IMR-90 (cell line): ENCODE data around the gene CCDC40. TPM values are rescaled to one million over a fixed set of nuclear protein-coding genes. Genes with fewer than 3 reads are reported as not detected.

Source experiments
- ATAC-seq: fragments of 200-7000 bp; cut with Tn5 transposase; 2 replicates; pipeline ENCODE4 v1.9.1; 2020; ENCODE audit warnings: low read depth, mild to moderate bottlenecking, moderate library complexity
- BruUV-seq: library from RNA; stranded (reverse); fragments of 400-500 nt; replicated peaks from 2 replicates; lab custom pipeline; 2021; lab: Mats Ljungman, UMichigan
- CTCF ChIA-PET: fragments of 300-600 bp; formaldehyde crosslinking; extraction: SDS; loops from one replicate; lab custom pipeline; 2021; ENCODE audit warnings: antibody characterized with exemption; lab: Yijun Ruan, JAX
- POLR2A ChIA-PET: fragments of 300-600 bp; sonication (Branson Sonifier 250); formaldehyde crosslinking; loops from one replicate; lab custom pipeline; 2022; ENCODE audit warnings: antibody characterized with exemption; ENCODE audit not compliant: unreplicated experiment; lab: Charles Lee
- DNase-seq: peaks from one replicate; pipeline ENCODE4 v3.0.0; 2013
- H2AFZ ChIP-seq: replicated peaks from 2 replicates; pipeline ENCODE3; 2013; ENCODE audit warnings: low read length, mild to moderate bottlenecking; ENCODE audit not compliant: poor library complexity
- H2AK5ac ChIP-seq: 2 replicates; pipeline ENCODE4 v1.6.1; 2013; ENCODE audit warnings: low read depth, low read length, inconsistent platforms
- H2AK9ac ChIP-seq: replicated peaks from 2 replicates; pipeline ENCODE3; 2013; ENCODE audit warnings: mild to moderate bottlenecking, low read depth, low read length, moderate library complexity; ENCODE audit not compliant: poor library complexity
- H2BK120ac ChIP-seq: 2 replicates; pipeline ENCODE4 v1.6.1; 2013; ENCODE audit warnings: low read depth, low read length, inconsistent platforms
- H2BK15ac ChIP-seq: 3 replicates; pipeline ENCODE4 v1.6.1; 2013; ENCODE audit warnings: low read depth, low read length, inconsistent platforms
- H2BK20ac ChIP-seq: 2 replicates; pipeline ENCODE4 v1.6.1; 2013; ENCODE audit warnings: low read depth, mild to moderate bottlenecking, inconsistent platforms, low read length, moderate library complexity
- H2BK5ac ChIP-seq: 2 replicates; pipeline ENCODE4 v1.6.1; 2013; ENCODE audit warnings: mild to moderate bottlenecking, low read depth, low read length, inconsistent platforms; ENCODE audit not compliant: poor library complexity, severe bottlenecking
- H3K14ac ChIP-seq: replicated peaks from 2 replicates; pipeline ENCODE4 v1.6.1; 2013; ENCODE audit warnings: low read depth, low read length, inconsistent platforms
- H3K18ac ChIP-seq: 2 replicates; pipeline ENCODE4 v1.6.1; 2013; ENCODE audit warnings: low read depth, low read length, control low read depth
- H3K23ac ChIP-seq: 2 replicates; pipeline ENCODE4 v1.6.1; 2013; ENCODE audit warnings: low read depth, low read length, inconsistent platforms
- H3K27ac ChIP-seq: 2 replicates; pipeline ENCODE4 v1.5.1; 2013; ENCODE audit warnings: mild to moderate bottlenecking, control low read depth, low read length; ENCODE audit not compliant: insufficient read depth
- H3K27me3 ChIP-seq: 2 replicates; pipeline ENCODE4 v1.6.1; 2013; ENCODE audit warnings: low read length; ENCODE audit not compliant: control insufficient read depth, insufficient read depth
- H3K36me3 ChIP-seq: 2 replicates; pipeline ENCODE4 v1.6.1; 2013; ENCODE audit warnings: low read length, mixed read lengths; ENCODE audit not compliant: control insufficient read depth, insufficient read depth
- H3K4ac ChIP-seq: 2 replicates; pipeline ENCODE4 v1.6.1; 2013; ENCODE audit warnings: low read depth, low read length, inconsistent platforms
- H3K4me1 ChIP-seq: 2 replicates; pipeline ENCODE4 v1.6.1; 2013; ENCODE audit warnings: low read length, mixed read lengths; ENCODE audit not compliant: control insufficient read depth, insufficient read depth
- H3K4me2 ChIP-seq: 2 replicates; pipeline ENCODE4 v1.6.1; 2013; ENCODE audit warnings: low read depth, mild to moderate bottlenecking, control low read depth, low read length, moderate library complexity
- H3K4me3 ChIP-seq: 2 replicates; pipeline ENCODE4 v1.5.1; 2013; ENCODE audit warnings: low read depth, mild to moderate bottlenecking, control low read depth, low read length, moderate library complexity; ENCODE audit not compliant: insufficient read depth
- H3K56ac ChIP-seq: 2 replicates; pipeline ENCODE4 v1.6.1; 2013; ENCODE audit warnings: low read length, inconsistent platforms; ENCODE audit not compliant: insufficient read depth; ENCODE audit errors: extremely low read depth
- H3K79me1 ChIP-seq, 2 experiments: 2 replicates each; pipeline ENCODE4 v1.6.1; 2013; ENCODE audit warnings: low read length in 2 of 2, inconsistent platforms in 1 of 2, low read depth in 1 of 2
- H3K9ac ChIP-seq: 2 replicates; pipeline ENCODE4 v1.6.1; 2013; ENCODE audit warnings: low read depth, low read length, control low read depth
- H3K9me1 ChIP-seq: 2 replicates; pipeline ENCODE4 v1.6.1; 2013; ENCODE audit warnings: low read length, inconsistent platforms; ENCODE audit not compliant: insufficient read depth
- H3K9me3 ChIP-seq: 2 replicates; pipeline ENCODE4 v1.6.1; 2013; ENCODE audit warnings: low read length; ENCODE audit not compliant: control insufficient read depth, insufficient read depth
- H4K20me1 ChIP-seq: 2 replicates; pipeline ENCODE4 v1.6.1; 2013; ENCODE audit warnings: low read length, inconsistent platforms; ENCODE audit not compliant: insufficient read depth
- H4K5ac ChIP-seq: 2 replicates; pipeline ENCODE4 v1.6.1; 2013; ENCODE audit warnings: mild to moderate bottlenecking, low read depth, low read length, control low read depth
- H4K8ac ChIP-seq, 2 experiments: 2 replicates each; pipeline ENCODE4 v1.6.1; 2013; ENCODE audit warnings: low read depth in 2 of 2, low read length in 2 of 2, control low read depth in 1 of 2, inconsistent platforms in 1 of 2
- H4K91ac ChIP-seq: 2 replicates; pipeline ENCODE4 v1.6.1; 2013; ENCODE audit warnings: low read depth, low read length, inconsistent platforms; ENCODE audit not compliant: insufficient read depth
- CHD1 ChIP-seq: IDR thresholded peaks from 2 replicates; pipeline ENCODE4 v1.6.1; 2012; ENCODE audit warnings: low read depth, low read length, improper control_type of control experiment
- MAFK ChIP-seq: IDR thresholded peaks from 2 replicates; pipeline ENCODE4 v1.6.1; 2012; ENCODE audit warnings: low read depth, low read length, improper control_type of control experiment
- MAZ ChIP-seq: IDR thresholded peaks from 2 replicates; pipeline ENCODE4 v1.6.1; 2012; ENCODE audit warnings: low read depth, mild to moderate bottlenecking, low read length, improper control_type of control experiment, moderate library complexity, borderline replicate concordance
- MXI1 ChIP-seq: IDR thresholded peaks from 2 replicates; pipeline ENCODE4 v1.6.1; 2012; ENCODE audit warnings: low read depth, mild to moderate bottlenecking, low read length, moderate library complexity, borderline replicate concordance
- NFE2L2 ChIP-seq: fragments of 150-350 bp; IDR thresholded peaks from 2 replicates; pipeline ENCODE4 v1.6.1; 2016; ENCODE audit warnings: low read depth, mild to moderate bottlenecking, low read length
- POLR2A ChIP-seq: IDR thresholded peaks from 2 replicates; pipeline ENCODE4 v1.6.1; 2012; ENCODE audit warnings: mild to moderate bottlenecking, low read depth, low read length
- SMC3 ChIP-seq: fragments of 150-350 bp; IDR thresholded peaks from 2 replicates; pipeline ENCODE4 v1.6.1; 2016; ENCODE audit warnings: low read depth, mild to moderate bottlenecking, antibody characterized with exemption, low read length, moderate library complexity
- USF2 ChIP-seq: fragments of 150-350 bp; IDR thresholded peaks from 2 replicates; pipeline ENCODE4 v1.6.1; 2017; ENCODE audit warnings: mild to moderate bottlenecking, antibody characterized with exemption, low read length, low read depth
- WGBS, 2 experiments: methylation state at CpG; one replicate each; pipeline versions ENCODE4 v1.1.5 to v1.1.7; 2013; ENCODE audit warnings: missing lambda C conversion rate in 2 of 2; ENCODE audit not compliant: insufficient read length in 1 of 2; ENCODE audit errors: extremely low coverage in 2 of 2; 5-methylcytosine and 5-hydroxymethylcytosine counted together
- dilution Hi-C: fragments of 300-500 bp; cut with HindIII; formaldehyde crosslinking; loops from one replicate; pipeline ENCODE4 v1.14.3; 2018; ENCODE audit warnings: low sequenced_read_pairs; ENCODE audit not compliant: unreplicated experiment
- in situ Hi-C: fragments of 300-500 bp; cut with MboI; formaldehyde crosslinking; loops from 3 replicates; pipeline ENCODE4 v1.14.3; 2019; ENCODE audit warnings: low sequenced_read_pairs, inconsistent platforms, mixed read lengths
- intact Hi-C: fragments of 100-400 bp; cut with micrococcal nuclease; formaldehyde crosslinking; loops from 2 replicates; pipeline ENCODE4 v1.10.0; 2022
- polyA plus RNA-seq, 3 experiments: library from polyadenylated mRNA; depleted of rRNA; stranded (reverse); fragments of >200 nt; gene quantifications; 2 replicates each; pipeline ENCODE4 v1.2.3, GENCODE V29; 2012; ENCODE audit warnings: low replicate concordance in 1 of 3
- total RNA-seq: library from RNA; depleted of rRNA; stranded (reverse); fragments of >200 nt; gene quantifications from 2 replicates; pipeline ENCODE4 v1.2.3, GENCODE V29; 2012

CCDC40 gene
- total and polyA plus RNA-seq, 2 of the 4 experiments (the other 2 are of a cell fraction): 0.90 to 4.7 TPM

GRCh38 chr17:80035687-80035936 lies 830 bp upstream of the CCDC40 start, which contains the start of gene TBC1D16:
Gene TBC1D16 (minus strand): TSS chr17:80035872. CDS start chr17:80013547, 22,325 bp downstream.
- H2AK9ac ChIP-seq: peak within 1 kb of the TSS; percentile 92
- in situ Hi-C loops: no loop called here
- peaks cover 2% of the 10 kb centered on the region; the same call in 1 of the 2 replicates for H3K36me3 ChIP-seq
- H3K4me1 ChIP-seq: no peaks in the 10 kb centered on the region; the same call in 1 of the 2 replicates
- ChIA-PET POLR2A (no interaction called here), CTCF (interaction anchor here (0.7 kb wide), 1 partner anchor 257 kb away, joined by 5 read pairs; the partner anchor contains the start of gene CBX2)
- peak within 1 kb of the TSS; percentile 80 for H2BK5ac ChIP-seq
- no peak for DNase-seq
- H2AK5ac ChIP-seq: peak within 1 kb of the TSS; percentile 61; the same call in 1 of the 2 replicates
- peak within 1 kb of the TSS; percentile 99 for H3K4me2 ChIP-seq
- H2BK120ac ChIP-seq: no peak within 1 kb of the TSS
- dilution Hi-C loops: no loop called here
- H3K4ac ChIP-seq: peak within 1 kb of the TSS; percentile 88
- no peak within 1 kb of the TSS for H2BK15ac ChIP-seq
- peaks cover 37% of the 10 kb centered on the region for H4K20me1 ChIP-seq
- 1% methylated on average over 16 of the region's 46 CpGs; no CpG with 5 or more reads in 1 of the 2 experiments for WGBS, 2 experiments
- H3K14ac ChIP-seq: peak within 1 kb of the TSS; percentile 73
- H3K9ac ChIP-seq: peak within 1 kb of the TSS; percentile 97
- H4K8ac ChIP-seq: peak within 1 kb of the TSS; percentile 22 to 88
- H4K5ac ChIP-seq: peak within 1 kb of the TSS; percentile 81
- H3K27ac ChIP-seq: peak within 1 kb of the TSS; percentile 97
- peaks cover 11% of the 10 kb centered on the region for H3K9me1 ChIP-seq
- peak within 1 kb of the TSS; percentile 74; the same call in 1 of the 2 replicates for H4K91ac ChIP-seq
- H3K18ac ChIP-seq: peak within 1 kb of the TSS; percentile 86; the same call in 1 of the 2 replicates
- H3K79me1 ChIP-seq: peaks cover 36 to 51% of the 10 kb centered on the region in 2 experiments
- no peak for ATAC-seq
- intact Hi-C loops: no loop called here
- H3K56ac ChIP-seq: peak within 1 kb of the TSS; percentile 42
- no peak within 1 kb of the TSS for H2BK20ac ChIP-seq
- H3K4me3 ChIP-seq: peak within 1 kb of the TSS; percentile 79
- H3K27me3 ChIP-seq: no peaks in the 10 kb centered on the region
- TF ChIP-seq SMC3 (no peak), CHD1 (no peak), POLR2A (no peak), USF2 (no peak), NFE2L2 (no peak), MAZ (peak; percentile 40; the same call in 1 of the 2 replicates), MXI1 (no peak), MAFK (no peak)
- BruUV-seq: no TSS peak
- H3K23ac ChIP-seq: peak within 1 kb of the TSS; percentile 53; the same call in 1 of the 2 replicates
- H3K9me3 ChIP-seq: no peaks in the 10 kb centered on the region
- H2AFZ ChIP-seq: peak within 1 kb of the TSS; percentile 99
